PC-9 (cell line): ENCODE measurements around the gene FTO. TPM values are rescaled to one million over a fixed set of nuclear protein-coding genes. Genes with fewer than 3 reads are reported as not detected.

Experiments used
- BruUV-seq: library from RNA; stranded (reverse); fragments of 400-500 nt; replicated peaks from 2 replicates; lab custom pipeline; 2021; lab: Mats Ljungman, UMichigan
- CTCF ChIA-PET: fragments of 300-600 bp; sonication (Branson Sonifier 250); formaldehyde crosslinking; loops from one replicate; lab custom pipeline; 2022; ENCODE audit warnings: antibody characterized with exemption; lab: Charles Lee
- POLR2A ChIA-PET: fragments of 300-600 bp; sonication (Branson Sonifier 250); formaldehyde crosslinking; loops from one replicate; lab custom pipeline; 2022; ENCODE audit warnings: antibody characterized with exemption; ENCODE audit not compliant: unreplicated experiment; lab: Charles Lee
- DNase-seq, 2 experiments: peaks; one replicate each; pipeline versions ENCODE4 v3.0.0 to v3.0.0-alpha.2; 2015 to 2022; ENCODE audit warnings: mixed read lengths in 1 of 2
- H2AFZ ChIP-seq: fragments of 200-600 bp; sonication (generic); 2 replicates; pipeline ENCODE4 v1.8.1; 2017; ENCODE audit warnings: antibody characterized with exemption
- H3F3A ChIP-seq: fragments of 200-600 bp; sonication (generic); 2 replicates; pipeline ENCODE4 v1.8.1; 2017; ENCODE audit warnings: antibody characterized with exemption, mild to moderate bottlenecking, low read depth; ENCODE audit not compliant: insufficient read depth
- H3K27ac ChIP-seq: fragments of 200-600 bp; sonication (generic); 2 replicates; pipeline ENCODE4 v1.6.1; 2016; ENCODE audit warnings: mixed run types
- H3K27me3 ChIP-seq: fragments of 200-600 bp; sonication (generic); 2 replicates; pipeline ENCODE4 v1.6.1; 2016; ENCODE audit warnings: low read depth, mixed run types; ENCODE audit not compliant: insufficient read depth
- H3K36me3 ChIP-seq: fragments of 200-600 bp; sonication (generic); 2 replicates; pipeline ENCODE4 v1.6.1; 2016; ENCODE audit warnings: low read depth, mixed run types
- H3K4me1 ChIP-seq: fragments of 200-600 bp; sonication (generic); replicated peaks from 2 replicates; pipeline ENCODE4 v1.6.1; 2016; ENCODE audit warnings: mixed run types; ENCODE audit not compliant: insufficient read depth
- H3K4me2 ChIP-seq: fragments of 200-600 bp; sonication (generic); 2 replicates; pipeline ENCODE4 v1.6.1; 2017; ENCODE audit warnings: mixed run types
- H3K4me3 ChIP-seq: fragments of 200-600 bp; sonication (generic); 2 replicates; pipeline ENCODE4 v1.6.1; 2016; ENCODE audit warnings: mixed run types
- H3K79me2 ChIP-seq: fragments of 200-600 bp; sonication (generic); 2 replicates; pipeline ENCODE4 v1.6.1; 2017; ENCODE audit warnings: low read depth, mixed run types
- H3K9me2 ChIP-seq: fragments of 200-600 bp; sonication (generic); 2 replicates; pipeline ENCODE4 v1.8.1; 2017; ENCODE audit warnings: mild to moderate bottlenecking; ENCODE audit not compliant: insufficient read depth
- H3K9me3 ChIP-seq: fragments of 200-600 bp; sonication (generic); 2 replicates; pipeline ENCODE4 v1.8.1; 2016; ENCODE audit warnings: low read depth; ENCODE audit not compliant: insufficient read depth
- H4K20me1 ChIP-seq: fragments of 200-600 bp; sonication (generic); 2 replicates; pipeline ENCODE4 v1.8.1; 2017; ENCODE audit not compliant: insufficient read depth
- CTCF ChIP-seq: fragments of 200-600 bp; sonication (generic); conservative IDR thresholded peaks from 2 replicates; pipeline ENCODE4 v1.6.1; 2017; ENCODE audit warnings: mixed run types, antibody characterized with exemption, mild to moderate bottlenecking, moderate library complexity
- EZH2 ChIP-seq: fragments of 200-600 bp; sonication (generic); IDR thresholded peaks from 2 replicates; pipeline ENCODE4 v1.8.0; 2017; ENCODE audit warnings: antibody characterized with exemption, low read depth
- intact Hi-C: fragments of 100-400 bp; cut with micrococcal nuclease; formaldehyde crosslinking; loops from one replicate; pipeline ENCODE4 v1.10.0; 2022; ENCODE audit not compliant: unreplicated experiment
- total RNA-seq: library from RNA; stranded (reverse); gene quantifications from 2 replicates; pipeline ENCODE4 v1.2.3, GENCODE V29; 2021

The FTO gene
- total RNA-seq, 1 experiment from 2014 or later = 58.1 TPM

GRCh38 chr16:53953336-53953735 is 249.4 kb downstream of the FTO start:
- intact Hi-C loops = no loop called here
- TF ChIP-seq EZH2 = no peak
- TF ChIP-seq CTCF = no peak
- H3K4me3 ChIP-seq = no peak overlapping the region
- no peak overlapping the region for H2AFZ ChIP-seq
- H3F3A ChIP-seq = no peaks in the 10 kb centered on the region
- DNase-seq = no peak
- H3K9me2 ChIP-seq = no peaks in the 10 kb centered on the region
- ChIA-PET POLR2A (no interaction called here), CTCF (interaction anchor here (0.7 kb wide), 1 partner anchor 69 kb away, joined by 3 read pairs; no protein-coding TSS in a partner anchor)
- no peaks in the 10 kb centered on the region for H3K9me3 ChIP-seq
- no TSS peak for BruUV-seq
- H3K27me3 ChIP-seq = no peaks in the 10 kb centered on the region
- no peak overlapping the region for H3K4me2 ChIP-seq
- no peaks in the 10 kb centered on the region for H4K20me1 ChIP-seq
- H3K4me1 ChIP-seq = no peaks in the 10 kb centered on the region
- H3K79me2 ChIP-seq = no peaks in the 10 kb centered on the region
- no peaks in the 10 kb centered on the region for H3K36me3 ChIP-seq
- H3K27ac ChIP-seq = no peak overlapping the region

GRCh38 chr16:53955221-53955875 is 251.4 kb downstream of the FTO start:
- no peaks in the 10 kb centered on the region for H3F3A ChIP-seq
- no peak for DNase-seq
- H3K9me3 ChIP-seq = no peaks in the 10 kb centered on the region
- no peak for TF ChIP-seq EZH2
- H3K9me2 ChIP-seq = no peaks in the 10 kb centered on the region
- H2AFZ ChIP-seq = no peak overlapping the region
- no peak overlapping the region for H3K4me3 ChIP-seq
- H3K4me2 ChIP-seq = no peak overlapping the region
- H3K79me2 ChIP-seq = no peaks in the 10 kb centered on the region
- CTCF ChIA-PET = interaction anchor here (0.6 kb wide), 2 partner anchors 9 to 180 kb away, joined by 3 to 4 read pairs; no protein-coding TSS in a partner anchor
- H3K36me3 ChIP-seq = no peaks in the 10 kb centered on the region
- no peaks in the 10 kb centered on the region for H3K27me3 ChIP-seq
- no peaks in the 10 kb centered on the region for H4K20me1 ChIP-seq
- no peak overlapping the region for H3K27ac ChIP-seq
- no peaks in the 10 kb centered on the region for H3K4me1 ChIP-seq
- POLR2A ChIA-PET = interaction anchor here (0.6 kb wide), 1 partner anchor 209 kb away, joined by 3 read pairs; no protein-coding TSS in a partner anchor
- no TSS peak for BruUV-seq
- intact Hi-C loops = no loop called here

GRCh38 chr16:53958341-53958880 is 254.5 kb downstream of the FTO start:
- POLR2A ChIA-PET = no interaction called here
- CTCF ChIA-PET = interaction anchor here (1.0 kb wide), 1 partner anchor 67 kb away, joined by 3 read pairs; no protein-coding TSS in a partner anchor

More at GRCh38 chr16:53958341-53958880, 254.5 kb downstream of the FTO start:
- Histone ChIP-seq H3K4me3 (no peak overlapping the region), H3F3A (no peaks in the 10 kb centered on the region), H3K36me3 (no peaks in the 10 kb centered on the region), H4K20me1 (no peaks in the 10 kb centered on the region), H3K9me2 (no peaks in the 10 kb centered on the region), H3K27ac (no peak overlapping the region), H3K27me3 (no peaks in the 10 kb centered on the region), H3K4me1 (no peaks in the 10 kb centered on the region), H3K9me3 (no peaks in the 10 kb centered on the region), H3K4me2 (no peak overlapping the region), H2AFZ (no peak overlapping the region), H3K79me2 (no peaks in the 10 kb centered on the region)
- TF ChIP-seq CTCF = no peak
- no peak for TF ChIP-seq EZH2
- no TSS peak for BruUV-seq
- intact Hi-C loops = no loop called here
- DNase-seq = no peak
